Activated naive CD8-positive, alpha-beta T cell treated with anti-CD3 and anti-CD28 coated beads, Interleukin-2, amount 10 ng/mL, durations not matched to agents 7 days and 5 days (primary cell): ENCODE results near the gene CTNNA2. TPM values are rescaled to one million over a fixed set of nuclear protein-coding genes. Genes with fewer than 3 reads are reported as not detected.

Experiments
- ATAC-seq: fragments of 150-1000 bp; cut with Tn5 transposase; one replicate; pipeline ENCODE4 v1.10.0; 2021; ENCODE audit warnings: low read depth, moderate library complexity
- POLR2A ChIA-PET: fragments of 350-600 bp; sonication (Branson Sonifier 250); formaldehyde crosslinking; loops from one replicate; lab custom pipeline; 2021; ENCODE audit warnings: antibody characterized with exemption; lab: Charles Lee
- DNase-seq: peaks from one replicate; pipeline ENCODE4 v3.0.0; 2021
- H3K27ac Mint-ChIP-seq: one replicate; pipeline ENCODE4 v1.8.0; 2022; ENCODE audit warnings: mild to moderate bottlenecking, mixed read lengths
- H3K27me3 Mint-ChIP-seq: one replicate; pipeline ENCODE4 v1.8.0; 2022; ENCODE audit warnings: mild to moderate bottlenecking, moderate library complexity, mixed read lengths
- H3K36me3 Mint-ChIP-seq: one replicate; pipeline ENCODE4 v1.8.0; 2021; ENCODE audit warnings: mild to moderate bottlenecking, mixed read lengths
- H3K4me1 Mint-ChIP-seq: one replicate; pipeline ENCODE4 v1.8.0; 2021; ENCODE audit warnings: mixed read lengths
- H3K4me3 Mint-ChIP-seq: one replicate; pipeline ENCODE4 v1.8.0; 2022; ENCODE audit warnings: mild to moderate bottlenecking, moderate library complexity, mixed read lengths
- H3K9me3 Mint-ChIP-seq: one replicate; pipeline ENCODE4 v1.8.0; 2021; ENCODE audit warnings: mixed read lengths
- total RNA-seq, 2 experiments: library from RNA; stranded (reverse); gene quantifications; one replicate each; pipeline ENCODE4 v1.2.3, GENCODE V29; 2021

CTNNA2 gene
- total RNA-seq, 2 experiments from 2014 or later = not detected

GRCh38 chr2:80396276-80396675 is 883.4 kb downstream of the CTNNA2 start:
- Mint-ChIP-seq H3K27me3 (no peaks in the 10 kb centered on the region), H3K9me3 (peaks cover 8% of the 10 kb centered on the region), H3K4me1 (no peaks in the 10 kb centered on the region), H3K27ac (no peak overlapping the region), H3K4me3 (no peak overlapping the region), H3K36me3 (no peaks in the 10 kb centered on the region)
- DNase-seq = no peak
- POLR2A ChIA-PET = no interaction called here
- ATAC-seq = no peak

DNA sequence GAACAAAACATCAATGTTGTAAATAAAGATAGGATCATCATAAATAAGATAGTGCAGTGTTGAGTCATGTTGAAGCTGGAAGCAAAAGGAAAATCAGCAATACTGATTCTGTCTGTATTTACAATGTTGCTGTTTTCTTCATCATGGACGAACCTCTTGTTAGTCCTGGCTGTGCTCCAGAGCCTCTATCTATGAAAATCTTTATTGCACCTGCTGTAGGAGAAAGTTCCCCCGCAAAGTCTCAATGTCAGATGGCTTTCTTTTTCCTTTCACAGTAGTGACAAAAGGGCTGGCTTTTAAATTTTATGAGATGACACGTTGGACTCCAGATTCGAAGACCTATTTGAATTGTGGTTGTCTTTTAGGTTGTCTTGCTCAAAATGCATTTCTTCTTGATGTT is 890.2 kb downstream of the CTNNA2 start:
- H3K36me3 Mint-ChIP-seq = no peaks in the 10 kb centered on the region
- POLR2A ChIA-PET = no interaction called here
- H3K27ac Mint-ChIP-seq = no peak overlapping the region
- H3K9me3 Mint-ChIP-seq = peaks cover 5% of the 10 kb centered on the region
- H3K4me1 Mint-ChIP-seq = no peaks in the 10 kb centered on the region
- ATAC-seq = no peak
- H3K27me3 Mint-ChIP-seq = no peaks in the 10 kb centered on the region
- H3K4me3 Mint-ChIP-seq = no peak overlapping the region
- no peak for DNase-seq

DNA sequence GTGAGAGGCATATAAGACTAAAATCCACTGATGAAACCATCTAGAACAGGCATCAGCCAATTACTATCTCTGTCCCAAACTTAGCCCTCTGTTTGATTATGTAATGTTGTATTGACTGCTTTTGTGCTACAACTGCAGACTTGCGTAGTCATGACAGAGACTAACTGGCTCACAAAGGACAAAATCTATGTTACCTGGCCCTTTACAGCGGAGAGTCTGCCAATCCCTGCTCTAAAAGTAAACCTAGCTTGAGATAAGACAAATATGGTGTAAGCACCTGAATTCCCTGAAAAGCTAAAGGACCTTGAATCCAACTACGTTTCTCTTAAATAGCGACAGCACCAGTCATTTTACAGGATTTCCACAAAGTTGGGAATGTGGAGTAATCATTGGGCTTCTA is 894.5 kb downstream of the CTNNA2 start:
- Mint-ChIP-seq H3K4me1 (no peaks in the 10 kb centered on the region), H3K36me3 (no peaks in the 10 kb centered on the region), H3K27ac (no peak overlapping the region), H3K27me3 (no peaks in the 10 kb centered on the region), H3K9me3 (peaks cover 1% of the 10 kb centered on the region), H3K4me3 (no peak overlapping the region)
- DNase-seq (no peak), ATAC-seq (no peak)
- POLR2A ChIA-PET = no interaction called here

- Mint-ChIP-seq H3K4me3 (no peak overlapping the region), H3K27ac (no peak overlapping the region), H3K27me3 (no peaks in the 10 kb centered on the region), H3K36me3 (no peaks in the 10 kb centered on the region), H3K4me1 (no peaks in the 10 kb centered on the region), H3K9me3 (peaks cover 7% of the 10 kb centered on the region)
- DNase-seq = no peak
- no peak for ATAC-seq
- POLR2A ChIA-PET = no interaction called here
These were observed 897.5 kb downstream of the CTNNA2 start for GRCh38 chr2:80410346-80410745.

DNA sequence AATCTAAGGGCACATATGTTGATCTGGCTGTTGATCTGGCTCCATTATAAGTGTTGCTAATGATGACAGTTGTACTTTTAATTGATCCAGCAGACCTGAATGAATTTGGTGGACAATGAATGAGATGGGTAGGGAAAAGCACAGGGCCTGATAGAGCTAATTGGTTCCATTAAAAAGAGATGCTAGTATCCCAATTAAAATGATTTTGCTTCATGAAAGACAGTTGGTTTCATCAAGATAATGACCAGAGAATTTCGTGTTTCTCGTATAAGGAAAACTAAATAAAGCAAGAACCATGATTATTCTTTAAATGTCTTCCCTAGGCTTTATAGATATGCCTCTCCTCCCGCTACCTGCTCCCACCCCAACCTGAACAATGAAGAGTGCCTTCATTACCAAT is 900.3 kb downstream of the CTNNA2 start:
- DNase-seq (no peak), ATAC-seq (no peak)
- Mint-ChIP-seq H3K9me3 (peaks cover 11% of the 10 kb centered on the region), H3K36me3 (no peaks in the 10 kb centered on the region), H3K4me1 (no peaks in the 10 kb centered on the region), H3K27me3 (no peaks in the 10 kb centered on the region), H3K27ac (no peak overlapping the region), H3K4me3 (no peak overlapping the region)
- POLR2A ChIA-PET = no interaction called here

DNA sequence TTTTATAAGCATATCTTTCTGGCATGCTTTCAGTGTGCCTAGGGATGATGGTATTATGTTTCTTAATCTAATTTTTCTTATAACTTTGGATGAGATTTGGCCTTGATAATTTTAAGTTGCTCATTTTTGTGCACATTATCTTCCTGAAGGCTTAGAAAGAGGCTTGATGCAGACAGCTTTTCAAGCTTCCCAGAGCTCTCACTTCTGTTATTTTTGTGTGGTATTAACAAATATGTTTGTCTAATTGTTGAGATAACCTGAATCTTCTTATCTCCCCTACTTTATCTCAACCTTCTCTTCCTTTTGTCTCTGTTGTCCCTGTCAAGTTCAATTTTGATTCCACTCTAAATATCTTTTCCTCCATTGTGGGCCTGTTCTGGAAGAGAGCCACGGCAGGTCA is 904.9 kb downstream of the CTNNA2 start:
- Mint-ChIP-seq H3K9me3 (peaks cover 10% of the 10 kb centered on the region), H3K27ac (no peak overlapping the region), H3K4me3 (no peak overlapping the region), H3K36me3 (no peaks in the 10 kb centered on the region), H3K27me3 (no peaks in the 10 kb centered on the region), H3K4me1 (no peaks in the 10 kb centered on the region)
- DNase-seq (no peak), ATAC-seq (no peak)
- POLR2A ChIA-PET = no interaction called here

DNA sequence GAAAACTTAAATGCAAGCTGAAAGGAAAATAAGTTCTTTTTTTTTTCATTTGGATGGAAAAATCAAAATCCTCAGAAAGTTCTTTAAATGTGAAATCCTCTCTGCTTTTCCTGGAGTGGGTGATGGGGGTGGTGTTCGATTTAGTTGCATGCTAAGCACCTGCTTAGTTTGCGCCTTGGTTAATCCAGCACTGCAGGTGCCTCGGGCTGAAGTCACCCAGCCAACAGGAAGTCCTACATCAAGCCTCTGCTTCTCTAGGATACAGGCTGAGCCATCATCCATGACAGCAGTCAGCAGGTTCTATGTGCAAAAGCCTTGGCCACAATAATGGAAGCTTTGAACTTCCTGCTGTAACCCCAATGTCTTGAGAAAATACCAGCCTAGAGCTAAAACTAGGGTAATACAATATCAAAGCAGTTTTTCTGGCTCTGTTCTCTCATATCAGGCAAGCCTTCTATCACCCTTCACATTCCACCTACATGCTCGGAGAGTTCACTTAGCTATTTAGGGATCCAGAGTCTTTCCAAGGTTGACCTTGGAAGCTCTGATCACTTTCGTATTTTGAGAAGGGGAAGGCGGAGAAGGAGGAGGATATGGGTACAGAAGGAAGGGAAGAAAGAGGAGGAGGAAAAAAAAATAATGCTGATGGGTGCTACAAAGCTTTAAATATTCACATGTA is 907.8 kb downstream of the CTNNA2 start:
- no peaks in the 10 kb centered on the region for H3K27me3 Mint-ChIP-seq
- POLR2A ChIA-PET = no interaction called here
- no peaks in the 10 kb centered on the region for H3K36me3 Mint-ChIP-seq
- H3K4me1 Mint-ChIP-seq = no peaks in the 10 kb centered on the region
- H3K4me3 Mint-ChIP-seq = no peak overlapping the region
- DNase-seq (no peak), ATAC-seq (no peak)
- no peak overlapping the region for H3K27ac Mint-ChIP-seq
- peaks cover 6% of the 10 kb centered on the region for H3K9me3 Mint-ChIP-seq

DNA sequence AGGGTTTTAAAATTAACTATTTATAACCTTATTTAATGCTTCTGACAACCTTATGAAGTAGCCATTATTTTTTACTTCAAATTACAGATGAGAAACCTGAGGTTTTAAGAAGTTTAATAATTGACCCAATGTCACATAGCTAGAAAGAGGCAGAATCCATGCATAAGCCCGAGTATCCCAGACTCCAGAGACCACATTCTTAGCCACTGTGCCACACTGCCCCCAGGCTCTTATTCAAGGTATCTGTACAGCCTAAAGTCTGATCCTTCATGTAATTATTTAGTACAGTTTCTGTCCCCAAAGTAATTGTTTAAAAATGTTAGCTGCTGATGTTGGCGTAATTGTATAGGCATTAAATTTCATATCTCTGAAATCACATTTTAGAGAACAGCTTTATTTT is 916.4 kb downstream of the CTNNA2 start:
- no peaks in the 10 kb centered on the region for H3K4me1 Mint-ChIP-seq

GRCh38 chr2:80437959-80438358 is 925.1 kb downstream of the CTNNA2 start:
- POLR2A ChIA-PET = no interaction called here
- no peak overlapping the region for H3K27ac Mint-ChIP-seq
- H3K27me3 Mint-ChIP-seq = no peaks in the 10 kb centered on the region

More for the DNA sequence above, 916.4 kb downstream of the CTNNA2 start:
- H3K27me3 Mint-ChIP-seq = no peaks in the 10 kb centered on the region
- ATAC-seq = no peak
- H3K36me3 Mint-ChIP-seq = no peaks in the 10 kb centered on the region
- no peak overlapping the region for H3K4me3 Mint-ChIP-seq
- no peak overlapping the region for H3K27ac Mint-ChIP-seq
- peaks cover 5% of the 10 kb centered on the region for H3K9me3 Mint-ChIP-seq
- no peak for DNase-seq
- POLR2A ChIA-PET = no interaction called here

DNA sequence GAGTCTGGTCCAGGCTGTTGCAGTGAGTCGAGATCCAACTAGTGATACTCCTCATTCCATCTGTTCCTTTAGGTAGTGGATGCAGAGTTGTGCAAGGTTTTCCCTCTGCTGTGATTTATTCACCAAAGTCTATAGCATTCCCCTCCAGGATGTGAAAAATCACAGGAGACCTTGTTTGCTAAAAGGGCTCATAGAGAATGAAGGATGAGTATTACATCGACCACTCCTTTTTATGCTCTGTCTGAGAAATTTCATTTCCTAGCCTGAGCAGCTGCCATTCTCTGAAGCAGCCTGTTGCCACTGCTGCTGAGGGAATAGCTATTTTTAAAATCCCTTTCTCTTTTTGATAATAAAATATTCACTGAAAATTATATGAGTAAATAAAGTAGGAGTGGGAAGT is 925.8 kb downstream of the CTNNA2 start:
- H3K4me3 Mint-ChIP-seq = no peak overlapping the region
- no peaks in the 10 kb centered on the region for H3K36me3 Mint-ChIP-seq
- H3K9me3 Mint-ChIP-seq = peaks cover 2% of the 10 kb centered on the region
- H3K27me3 Mint-ChIP-seq = no peaks in the 10 kb centered on the region
- H3K4me1 Mint-ChIP-seq = no peaks in the 10 kb centered on the region
- ATAC-seq (no peak), DNase-seq (no peak)
- POLR2A ChIA-PET = no interaction called here
- H3K27ac Mint-ChIP-seq = no peak overlapping the region

More at GRCh38 chr2:80437959-80438358, 925.1 kb downstream of the CTNNA2 start:
- Mint-ChIP-seq H3K4me1 (no peaks in the 10 kb centered on the region), H3K36me3 (no peaks in the 10 kb centered on the region), H3K9me3 (no peaks in the 10 kb centered on the region), H3K4me3 (no peak overlapping the region)
- DNase-seq (no peak), ATAC-seq (no peak)

- Mint-ChIP-seq H3K27ac (no peak overlapping the region), H3K4me3 (no peak overlapping the region), H3K27me3 (no peaks in the 10 kb centered on the region), H3K36me3 (no peaks in the 10 kb centered on the region), H3K9me3 (peaks cover 4% of the 10 kb centered on the region), H3K4me1 (no peaks in the 10 kb centered on the region)
- POLR2A ChIA-PET = no interaction called here
- DNase-seq (no peak), ATAC-seq (no peak)
These were observed 941.8 kb downstream of the CTNNA2 start for GRCh38 chr2:80454628-80455027.

DNA sequence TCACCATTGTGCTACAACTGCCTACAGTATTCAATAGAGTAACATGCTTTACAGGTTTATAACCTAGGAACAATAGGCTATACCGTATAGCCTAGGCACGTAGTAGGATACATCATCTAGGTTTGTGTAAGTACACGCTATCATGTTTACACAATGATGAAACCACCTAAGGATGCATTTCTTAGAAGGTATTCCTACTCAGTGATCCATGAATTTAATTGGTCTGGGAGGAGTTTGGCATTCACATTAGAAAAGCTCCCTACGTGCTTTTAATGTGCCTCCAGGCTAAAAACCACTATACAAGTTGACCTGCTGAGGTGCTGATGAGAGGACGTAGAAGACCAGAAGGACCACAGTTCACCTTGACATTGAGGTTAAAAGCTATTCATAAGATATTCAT is 946.2 kb downstream of the CTNNA2 start:
- POLR2A ChIA-PET = no interaction called here
- H3K4me1 Mint-ChIP-seq = no peaks in the 10 kb centered on the region
- no peaks in the 10 kb centered on the region for H3K27me3 Mint-ChIP-seq
- no peak overlapping the region for H3K4me3 Mint-ChIP-seq
- ATAC-seq (no peak), DNase-seq (no peak)
- no peak overlapping the region for H3K27ac Mint-ChIP-seq
- H3K36me3 Mint-ChIP-seq = no peaks in the 10 kb centered on the region
- peaks cover 4% of the 10 kb centered on the region for H3K9me3 Mint-ChIP-seq

GRCh38 chr2:80461505-80462197 is 948.8 kb downstream of the CTNNA2 start:
- no peak overlapping the region for H3K4me3 Mint-ChIP-seq
- H3K4me1 Mint-ChIP-seq = no peaks in the 10 kb centered on the region
- no peak for ATAC-seq
- peaks cover 4% of the 10 kb centered on the region for H3K9me3 Mint-ChIP-seq
- DNase-seq = no peak
- H3K36me3 Mint-ChIP-seq = no peaks in the 10 kb centered on the region
- POLR2A ChIA-PET = no interaction called here
- no peak overlapping the region for H3K27ac Mint-ChIP-seq
- H3K27me3 Mint-ChIP-seq = no peaks in the 10 kb centered on the region

DNA sequence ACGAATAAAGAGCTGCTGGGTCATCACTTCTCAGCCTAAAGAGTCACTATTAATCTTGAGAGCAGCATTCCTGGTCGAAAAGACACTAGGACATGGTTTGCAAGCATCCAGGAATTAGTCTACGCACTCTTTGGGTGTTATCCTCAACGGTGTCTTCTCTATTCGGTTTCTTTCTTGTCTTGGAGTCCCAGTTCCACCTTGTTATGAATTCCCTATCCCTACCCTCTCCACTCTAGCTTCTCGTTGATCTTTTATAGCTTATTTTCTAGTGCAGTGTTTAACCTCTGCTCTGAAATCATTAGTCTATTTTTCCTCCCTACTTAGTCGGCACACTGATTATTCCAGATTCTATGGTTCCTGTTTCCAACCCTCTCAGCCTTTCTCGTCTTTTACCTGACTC is 949.8 kb downstream of the CTNNA2 start:
- Mint-ChIP-seq H3K4me1 (no peaks in the 10 kb centered on the region), H3K36me3 (no peaks in the 10 kb centered on the region), H3K27ac (no peak overlapping the region), H3K4me3 (no peak overlapping the region), H3K27me3 (no peaks in the 10 kb centered on the region), H3K9me3 (peaks cover 4% of the 10 kb centered on the region)
- POLR2A ChIA-PET = no interaction called here
- no peak for ATAC-seq
- DNase-seq = no peak
